SIG-M5 treated with dmso at 0.1 percent for 504 hours (cell line): Measurements from ENCODE around the gene EID1.

ENCODE experiments used
- DNase-seq: peaks from one replicate; lab custom pipeline; 2025; ENCODE audit not compliant: unreplicated experiment; lab: John Stamatoyannopoulos, UW

Gene EID1

DNA sequence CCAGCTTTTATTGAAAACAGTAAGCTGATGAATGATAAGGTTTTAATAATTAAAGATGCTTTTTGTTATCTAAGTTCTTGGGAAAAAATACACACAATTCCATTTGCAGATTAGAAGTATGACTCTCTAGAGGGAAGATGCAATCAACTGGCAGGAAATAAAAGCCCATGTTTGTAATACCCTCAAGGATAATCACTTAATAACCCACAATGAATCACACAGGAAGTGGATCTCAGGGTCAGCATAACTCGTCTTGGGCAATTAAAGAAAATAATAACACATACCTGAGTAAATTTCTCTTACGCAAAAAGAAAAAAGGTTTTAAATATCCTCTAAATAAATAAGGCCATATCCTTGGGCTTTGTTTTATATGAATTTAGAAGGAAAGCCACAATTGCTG, 9.4 kb upstream of the EID1 start:
- DNase-seq, result no peak

DNA sequence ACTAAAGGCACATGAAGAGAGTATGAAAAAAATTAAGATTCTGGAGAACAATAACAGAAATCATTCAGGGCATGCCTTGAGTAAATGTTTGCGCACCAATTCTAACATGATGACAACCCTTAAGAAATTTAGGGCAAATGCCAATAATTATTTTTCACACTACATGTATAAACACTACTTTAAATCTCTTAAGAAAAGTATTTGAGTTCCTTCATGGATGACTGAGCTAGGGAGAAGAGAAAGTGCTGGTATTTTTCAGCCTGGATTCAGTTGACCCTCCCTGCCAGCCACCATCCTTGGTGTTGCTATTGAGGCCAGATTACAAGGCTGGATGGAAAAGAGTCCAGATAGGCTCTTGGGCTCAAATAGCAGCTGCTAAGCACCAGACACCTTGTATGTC, 8.0 kb upstream of the EID1 start:
- DNase-seq, result no peak

DNA sequence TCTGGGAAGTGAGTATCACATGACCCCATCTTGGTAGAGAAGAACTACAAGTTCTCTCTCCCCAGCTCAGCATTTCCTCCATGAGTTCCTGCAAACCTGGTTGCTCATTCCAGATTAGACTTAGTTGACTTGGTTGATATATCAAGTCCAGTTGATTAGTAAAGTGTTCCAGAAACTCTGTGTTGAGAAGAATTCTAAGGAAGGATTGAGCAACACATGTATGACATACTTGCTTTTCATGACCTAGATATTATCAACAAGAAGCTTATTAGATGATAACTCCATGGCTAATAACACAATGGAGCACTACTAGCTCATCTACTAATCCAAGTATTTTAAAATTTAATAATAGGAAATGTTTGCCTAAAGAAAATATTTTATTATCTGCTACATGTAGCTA, 6.4 kb upstream of the EID1 start:
- DNase-seq, result no peak

DNA sequence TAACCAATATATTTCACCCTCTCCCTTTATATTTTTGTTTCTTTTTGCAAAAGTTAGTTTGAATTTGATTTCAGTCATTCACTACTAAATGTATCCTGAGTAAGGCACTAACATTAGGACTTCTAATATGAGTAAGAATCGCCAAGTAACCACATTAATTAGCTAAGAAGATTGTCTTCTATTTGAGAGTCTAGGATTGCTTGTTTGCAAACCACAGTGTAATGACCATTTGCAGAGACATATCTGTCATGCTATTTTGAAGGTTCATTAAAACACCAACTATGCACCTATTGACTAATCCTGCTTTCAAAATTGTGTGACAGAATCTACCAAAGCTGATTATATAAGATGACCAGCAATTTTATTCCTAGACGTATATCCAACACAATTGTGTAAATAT, 5.3 kb upstream of the EID1 start:
- no peak for DNase-seq

DNA sequence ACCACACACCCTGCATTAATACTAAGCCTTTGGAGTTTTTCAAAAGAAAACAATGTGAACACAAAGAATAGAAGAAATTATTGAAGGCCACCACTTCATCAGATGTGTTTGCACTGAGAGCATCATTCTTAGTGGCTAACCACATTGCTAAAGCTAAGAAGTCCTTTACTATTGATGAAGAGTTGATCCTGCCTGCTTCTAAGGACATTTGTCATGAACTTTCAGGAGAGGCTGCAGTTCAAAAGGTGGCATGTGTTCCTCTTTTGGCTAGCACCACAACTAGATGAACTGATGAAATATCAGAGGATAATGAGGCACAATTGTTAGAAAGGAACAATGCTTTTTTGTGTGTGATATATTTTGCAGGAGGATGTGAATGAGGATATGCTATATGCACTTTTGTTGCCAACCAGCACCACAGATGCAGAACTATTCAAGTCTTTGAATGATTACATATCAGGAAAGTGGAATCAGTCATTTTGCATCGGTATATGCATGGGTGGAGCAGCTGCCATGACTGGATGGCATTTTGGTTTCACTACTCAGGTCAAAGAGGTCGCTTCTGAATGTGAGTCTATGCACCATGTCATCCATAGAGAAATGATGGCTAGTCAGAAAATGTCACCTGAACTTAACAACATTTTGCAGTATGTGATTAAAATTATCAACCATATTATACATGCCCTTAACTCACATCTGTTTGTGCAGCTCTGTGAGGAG, 2.5 kb upstream of the EID1 start:
- no peak for DNase-seq

DNA sequence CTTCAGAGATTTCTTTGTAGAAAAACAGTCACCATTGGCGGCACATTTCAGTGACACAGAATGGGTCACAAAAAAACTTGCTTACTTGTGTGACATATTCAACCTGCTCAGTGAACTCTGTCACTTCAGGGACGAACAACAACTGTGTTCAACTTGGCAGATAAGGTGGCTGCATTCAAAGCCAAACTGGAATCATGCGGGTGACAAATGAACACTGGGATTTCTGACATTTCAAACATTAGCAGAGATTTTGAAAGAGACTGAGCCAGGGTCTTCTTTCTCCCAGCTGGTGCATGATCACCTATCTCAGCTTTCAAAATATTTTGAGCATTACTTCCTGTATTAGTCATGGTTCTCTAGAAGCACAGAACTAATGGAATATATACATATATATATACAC, 1.9 kb upstream of the EID1 start:
- DNase-seq, result no peak

DNA sequence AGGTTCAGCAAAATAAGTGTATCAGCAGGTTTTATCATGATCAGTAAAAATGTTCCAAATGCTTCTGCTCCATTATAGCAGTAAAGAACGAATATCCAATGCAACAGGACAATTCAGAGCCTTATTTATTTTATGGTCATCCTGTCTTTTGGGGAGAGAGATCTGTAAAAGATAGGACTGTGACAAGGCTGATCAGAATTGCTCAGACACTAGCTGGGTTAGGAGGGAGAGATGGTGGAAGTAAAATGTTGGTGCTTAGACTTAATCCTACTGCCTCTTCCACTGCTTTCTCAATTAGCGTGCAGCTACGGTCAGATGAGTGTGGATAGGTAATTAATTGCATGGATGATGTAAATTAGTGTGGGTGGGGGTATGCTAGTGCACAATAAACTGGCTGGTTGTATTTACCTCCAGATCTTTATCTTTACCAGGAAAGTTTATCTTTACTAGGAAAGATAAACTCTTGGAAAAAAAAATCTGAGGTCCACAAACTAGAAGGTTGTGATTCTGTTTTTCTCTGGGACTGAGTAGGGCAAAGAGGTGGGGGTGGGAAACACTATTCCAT, 2.2 kb downstream of the EID1 start:
- DNase-seq, result no peak

DNA sequence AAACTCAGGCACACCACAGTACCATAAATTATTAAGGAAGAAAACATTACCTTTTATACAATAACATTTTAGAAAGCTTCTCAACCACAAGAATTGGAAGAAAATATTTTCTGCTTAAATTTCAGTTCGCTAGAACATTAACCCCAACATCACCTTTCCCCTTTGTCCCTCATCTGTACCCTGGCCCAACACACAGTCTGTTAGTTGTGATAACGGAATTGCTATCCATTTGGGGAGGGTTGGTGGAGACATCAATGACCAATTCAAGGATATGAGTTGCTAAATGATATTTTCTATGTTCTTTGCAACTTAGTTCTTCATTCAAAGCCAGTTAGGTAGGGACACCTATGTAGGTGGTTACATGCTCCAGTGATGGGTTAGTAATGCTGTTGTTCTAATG, 5.8 kb downstream of the EID1 start:
- DNase-seq, result no peak

DNA sequence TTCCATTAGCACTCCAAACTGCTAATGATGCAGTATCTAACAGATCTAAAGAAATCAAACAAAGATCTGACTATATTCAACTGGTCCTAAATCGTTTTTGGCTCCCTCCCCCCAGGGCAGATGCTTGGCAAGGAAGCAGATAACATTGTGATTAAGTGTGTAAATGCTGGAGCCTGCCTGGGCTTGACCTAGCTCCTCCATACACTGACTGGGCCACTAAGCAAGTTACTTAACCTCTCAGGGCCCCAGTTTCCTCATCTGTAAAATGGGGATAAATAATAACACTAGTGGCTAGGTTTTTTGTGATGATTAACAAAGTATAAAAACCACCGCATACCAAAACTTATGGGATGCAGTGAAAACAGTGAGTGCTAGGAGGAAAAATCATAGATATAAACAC, 9.2 kb downstream of the EID1 start:
- DNase-seq, result no peak

DNA sequence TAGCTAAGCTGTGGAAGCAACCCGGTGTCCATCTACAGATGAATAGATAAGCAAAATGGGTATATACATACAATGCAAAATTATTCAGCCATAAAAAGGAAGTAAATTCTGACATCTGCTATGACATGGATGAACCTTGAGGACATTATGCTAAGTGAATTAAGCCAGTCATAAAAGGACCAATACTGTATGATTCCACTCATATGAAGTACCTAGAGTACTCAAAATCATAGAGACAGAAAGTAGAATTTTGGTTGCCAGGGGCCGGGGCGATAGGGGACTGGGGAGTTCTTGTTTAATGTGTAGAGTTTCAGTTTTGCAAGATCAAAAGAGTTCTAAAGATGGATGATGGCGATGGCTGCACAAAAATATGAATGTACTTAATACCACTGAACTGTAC, 10.3 kb downstream of the EID1 start:
- DNase-seq, result no peak

DNA sequence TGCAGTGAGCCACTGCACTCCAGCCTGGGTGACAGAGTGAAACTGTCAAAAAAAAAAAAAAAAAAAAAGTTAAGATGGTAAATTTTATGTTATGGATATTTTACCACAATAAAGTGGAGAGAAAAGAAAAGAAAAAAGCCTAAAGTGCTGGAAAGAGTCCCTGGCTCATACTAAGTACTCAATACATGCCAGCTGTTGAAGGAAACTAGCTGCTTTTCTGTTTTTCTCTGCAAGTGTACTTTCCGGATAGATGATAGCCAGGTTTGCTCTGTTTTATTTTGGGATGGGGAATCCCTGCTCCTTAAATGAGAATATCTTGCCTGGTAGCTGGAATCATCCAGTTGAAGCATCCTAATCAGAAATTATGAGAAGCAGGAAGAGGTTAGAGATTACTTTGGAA, 10.9 kb downstream of the EID1 start:
- DNase-seq, result no peak

DNA sequence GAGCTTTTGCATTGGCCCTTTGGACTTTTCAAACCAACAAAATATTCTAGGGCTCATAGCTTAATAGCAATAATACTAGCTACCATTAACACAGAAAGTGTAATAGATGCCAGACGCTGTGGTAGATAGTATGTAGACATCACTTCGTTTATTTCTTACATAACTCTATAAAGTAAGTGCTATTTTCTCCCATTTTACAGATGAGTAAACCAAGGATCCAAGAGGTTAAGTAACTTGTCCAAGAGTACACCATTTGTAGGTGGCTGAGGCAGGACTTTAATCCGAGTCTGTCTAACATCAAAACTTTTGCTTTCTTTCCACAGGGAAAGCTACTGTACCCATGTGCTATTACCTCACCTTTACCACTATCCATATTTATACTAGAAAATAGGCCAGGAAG, 12.0 kb downstream of the EID1 start:
- no peak for DNase-seq

DNA sequence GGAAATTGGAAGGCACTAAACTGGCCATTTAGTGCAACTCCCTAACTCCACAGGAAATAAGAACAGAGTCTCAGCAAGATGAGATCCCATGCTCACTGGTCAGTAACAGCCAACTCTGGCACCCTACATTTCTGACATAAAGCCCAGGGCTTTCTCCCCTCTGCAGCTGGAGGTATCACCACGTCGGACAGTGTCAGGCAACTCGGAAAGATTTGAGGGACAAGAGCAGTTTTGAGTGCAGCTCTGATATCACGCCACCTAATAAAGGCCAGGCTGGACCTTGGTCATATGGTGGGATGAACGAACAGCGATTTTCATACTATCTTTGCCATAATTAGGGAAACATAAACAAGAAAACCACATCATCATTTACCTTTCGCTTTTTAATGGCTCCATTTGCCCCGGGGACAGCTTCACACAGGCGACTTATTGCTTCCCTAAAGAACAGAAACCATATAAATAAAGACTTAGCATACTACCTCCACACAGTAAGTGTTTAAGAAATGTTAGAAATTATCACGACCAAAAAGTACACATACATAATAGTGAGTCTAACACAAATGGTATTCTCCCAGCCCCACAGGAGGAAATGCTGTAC, 12.5 kb downstream of the EID1 start:
- no peak for DNase-seq

DNA sequence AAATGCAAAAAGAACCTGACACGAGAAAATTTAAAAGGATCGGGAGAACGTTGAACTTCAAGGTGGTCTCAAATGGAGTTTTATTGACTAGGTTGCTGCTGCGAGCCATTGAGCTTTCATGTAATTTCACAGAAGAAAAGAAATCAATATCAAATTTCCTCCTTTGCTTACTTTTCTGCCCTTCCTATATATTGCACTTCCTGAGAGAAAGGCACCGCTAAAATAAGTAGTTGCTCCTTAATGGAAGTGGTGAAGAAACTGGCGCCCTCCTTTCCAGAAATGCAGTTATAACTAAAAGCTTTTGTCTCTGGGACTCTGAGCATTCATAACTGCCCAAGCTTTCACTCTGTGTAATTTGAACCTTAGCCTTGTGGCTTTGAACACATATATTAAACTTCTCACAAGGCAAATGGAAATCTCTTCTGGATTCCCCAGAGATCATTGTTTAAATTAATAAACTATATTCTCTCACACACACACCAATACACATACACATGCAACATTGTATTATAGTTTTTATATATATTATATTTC, 13.4 kb downstream of the EID1 start:
- DNase-seq, result no peak

DNA sequence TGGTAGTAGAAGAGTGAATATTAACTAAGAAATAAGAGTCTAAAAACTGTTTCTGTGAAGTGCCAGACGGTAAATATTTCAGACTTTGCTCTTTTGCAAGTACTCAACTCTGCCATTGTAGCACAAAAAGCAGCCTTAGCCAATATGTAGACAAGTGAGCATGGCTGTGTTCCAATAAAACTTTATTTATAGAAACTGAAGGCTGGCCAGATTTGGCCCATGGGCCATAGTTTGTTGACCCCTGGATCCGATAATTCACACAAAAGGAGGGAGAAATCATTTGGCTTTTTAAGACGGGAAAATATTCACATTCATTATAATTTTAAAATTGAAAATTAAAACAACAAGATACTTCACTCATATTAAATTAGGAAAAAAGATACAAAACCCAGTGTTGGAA, 15.4 kb downstream of the EID1 start:
- no peak for DNase-seq

DNA sequence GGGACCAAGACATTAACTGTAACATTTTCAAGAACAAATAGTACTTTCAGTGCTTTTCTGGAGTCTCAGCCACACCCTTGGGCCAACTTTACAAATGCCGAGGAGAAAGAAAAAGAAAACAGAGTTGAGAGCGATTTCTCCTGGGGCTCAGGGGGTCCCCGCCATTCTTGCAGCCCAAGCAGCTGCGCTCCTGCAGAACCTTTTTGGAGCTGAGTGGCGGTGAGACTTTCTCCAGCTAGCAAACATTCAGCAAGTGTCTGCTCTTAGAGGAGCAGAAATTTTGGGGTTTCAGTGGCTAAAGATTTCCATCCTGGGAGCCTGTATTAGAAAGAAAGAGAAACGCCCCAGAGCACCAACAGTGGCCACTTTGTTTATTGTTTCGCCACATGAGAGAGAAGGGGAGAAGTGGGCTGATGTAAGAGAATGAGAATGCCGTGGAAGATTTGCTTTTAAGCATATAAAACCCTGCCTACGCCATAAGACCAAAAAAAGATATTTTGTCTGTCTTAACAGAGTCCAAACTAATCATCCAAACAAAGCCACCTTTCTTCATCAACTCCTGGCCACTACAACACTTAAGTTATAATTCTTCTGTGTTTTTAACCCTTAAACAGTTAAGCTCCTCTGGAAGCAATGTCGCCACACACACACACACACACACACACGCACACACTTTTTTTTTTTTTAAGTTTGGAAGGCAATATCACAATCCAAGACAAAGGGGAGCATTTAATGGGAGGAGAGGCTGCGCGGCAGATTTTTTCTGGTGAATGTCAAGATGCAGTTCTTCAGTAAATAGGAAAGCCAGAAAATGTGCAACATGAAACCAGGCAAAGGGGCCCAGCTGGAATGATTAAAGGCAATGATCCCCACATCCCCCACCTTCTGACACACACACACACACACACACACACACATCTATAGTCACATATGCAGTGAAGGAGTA, 19.2 kb downstream of the EID1 start:
- no peak for DNase-seq

DNA sequence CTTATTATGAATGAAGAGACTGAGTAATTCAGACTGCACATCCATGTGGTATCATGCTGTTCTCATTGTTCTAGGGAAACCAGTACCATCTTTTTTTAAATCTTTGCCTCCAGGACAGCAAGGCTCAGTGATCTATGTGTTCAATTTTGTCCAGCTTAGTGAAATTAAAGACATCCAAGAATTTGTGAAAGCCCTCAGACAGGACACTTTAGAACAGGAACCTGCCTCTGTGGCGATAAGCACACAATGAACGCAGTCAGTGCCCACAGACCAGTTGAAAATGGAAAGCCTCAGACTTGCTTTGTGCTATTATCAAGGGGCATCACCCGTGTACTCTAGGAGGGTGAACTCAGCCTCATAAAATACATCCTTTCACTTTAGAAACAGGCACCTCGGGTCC, 20.1 kb downstream of the EID1 start:
- no peak for DNase-seq

DNA sequence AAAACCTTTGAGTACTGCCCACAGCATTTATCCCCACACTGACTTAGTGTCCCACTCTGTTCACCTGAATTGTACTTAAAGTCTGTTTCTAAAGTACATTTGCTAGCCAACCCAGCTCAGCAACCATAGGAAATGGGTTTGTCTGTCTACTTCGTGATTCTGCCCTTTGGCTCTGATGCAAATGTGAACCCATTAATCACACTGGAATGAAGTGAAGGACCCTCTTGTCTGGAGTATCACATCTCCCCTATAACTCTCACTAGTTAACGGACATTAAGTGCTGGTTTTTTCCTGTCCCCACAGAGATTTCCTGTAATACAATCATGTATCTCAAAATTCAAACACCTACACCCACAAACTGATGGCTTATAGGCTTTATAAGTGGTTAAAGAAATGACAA, 20.5 kb downstream of the EID1 start:
- DNase-seq, result no peak

DNA sequence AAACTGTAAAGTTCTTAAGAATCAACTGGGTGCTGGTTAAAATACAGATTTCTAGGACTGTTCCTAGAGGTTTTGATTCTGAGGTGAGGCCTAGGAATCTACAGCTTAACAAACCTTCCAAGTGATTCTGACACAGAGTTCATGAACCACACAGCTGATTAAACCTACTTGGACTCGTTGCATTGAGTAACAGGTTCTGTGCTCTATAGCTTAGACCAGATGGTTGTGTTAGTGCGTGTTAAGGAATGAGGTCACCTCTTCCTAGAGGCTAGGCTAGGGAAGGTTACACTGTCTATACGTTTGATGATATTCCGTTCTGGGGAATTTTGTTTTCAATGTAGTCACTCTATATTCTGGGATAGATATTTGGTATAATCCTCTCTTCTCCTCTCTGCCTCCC, 21.9 kb downstream of the EID1 start:
- no peak for DNase-seq

DNA sequence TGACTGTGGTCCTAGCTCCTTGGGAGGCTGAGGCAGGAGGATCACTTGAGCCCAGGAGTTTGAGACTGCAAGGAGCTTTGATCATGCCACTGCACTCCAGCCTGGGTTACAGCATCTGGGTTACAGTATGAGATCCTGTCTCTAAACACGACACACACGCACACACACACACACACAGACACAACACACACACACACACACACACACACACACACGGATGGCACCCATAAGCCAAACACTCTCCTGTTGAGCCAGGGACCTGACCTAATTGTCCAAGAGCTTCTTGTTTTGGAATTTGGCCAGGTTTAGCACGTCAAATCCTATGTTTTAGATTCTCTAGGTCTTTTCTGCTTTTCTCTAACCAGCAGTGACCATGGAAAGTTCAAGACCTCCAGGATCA, 26.8 kb downstream of the EID1 start:
- DNase-seq, result no peak

DNA sequence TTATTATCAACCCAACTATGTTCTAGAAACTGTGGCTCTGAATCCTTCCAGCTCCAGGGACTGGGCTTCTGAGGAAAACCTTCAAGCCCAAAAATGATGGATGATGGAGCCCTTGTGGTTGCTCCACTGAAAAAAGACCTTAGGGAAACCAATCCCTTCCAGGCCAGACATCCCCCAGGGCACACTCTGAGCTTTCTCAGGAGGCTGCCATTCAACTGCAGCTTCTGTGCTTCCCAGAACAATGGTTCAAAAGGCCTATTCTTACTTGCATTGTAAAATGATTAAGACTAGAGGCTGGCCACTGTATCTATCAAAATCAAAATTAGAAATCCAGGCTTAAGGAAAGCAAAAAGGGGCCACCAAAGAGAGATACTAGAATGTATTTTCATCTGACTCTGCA, 27.3 kb downstream of the EID1 start:
- DNase-seq, result no peak

DNA sequence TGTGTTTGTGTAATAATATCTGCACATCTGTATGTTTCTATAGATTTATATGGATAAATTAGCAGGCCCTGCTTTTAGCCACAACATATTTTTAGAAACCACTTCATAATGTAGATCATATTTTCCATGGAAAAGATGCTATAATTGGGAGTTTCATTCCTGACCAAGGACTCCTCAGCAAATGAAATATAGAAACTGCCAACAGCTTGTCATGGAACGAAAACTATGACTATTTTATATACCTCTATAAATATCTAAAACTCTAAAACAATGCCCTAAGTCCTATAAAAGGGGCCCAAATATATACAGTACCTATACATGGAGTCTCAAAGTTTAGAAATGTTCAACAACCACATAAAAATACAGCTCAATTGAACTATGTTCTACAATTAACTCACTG, 27.9 kb downstream of the EID1 start:
- no peak for DNase-seq
